ENCODE results near the gene ZNF827.

DNA sequence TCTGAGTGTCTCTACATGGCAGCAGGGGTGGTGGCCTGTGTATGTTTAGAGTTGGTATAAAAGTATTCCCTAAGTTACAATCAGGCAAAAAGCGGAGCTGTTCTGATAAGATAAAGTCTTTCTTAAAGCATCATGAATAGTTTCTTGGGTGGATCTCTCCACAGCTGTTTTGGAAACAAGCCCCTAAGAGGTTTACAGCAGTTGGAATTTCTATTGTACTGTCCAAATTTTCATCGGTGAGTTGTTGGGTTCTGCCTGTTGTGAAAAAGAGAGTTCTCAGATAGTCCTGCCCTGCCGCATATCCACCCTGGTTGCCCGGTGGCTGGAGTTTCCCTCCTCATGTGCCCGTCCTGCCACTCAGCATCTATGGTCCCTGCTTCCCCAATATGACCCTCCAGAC is 208.6 kb downstream of the ZNF827 start:
- TF ChIP-seq, protein P1, sequence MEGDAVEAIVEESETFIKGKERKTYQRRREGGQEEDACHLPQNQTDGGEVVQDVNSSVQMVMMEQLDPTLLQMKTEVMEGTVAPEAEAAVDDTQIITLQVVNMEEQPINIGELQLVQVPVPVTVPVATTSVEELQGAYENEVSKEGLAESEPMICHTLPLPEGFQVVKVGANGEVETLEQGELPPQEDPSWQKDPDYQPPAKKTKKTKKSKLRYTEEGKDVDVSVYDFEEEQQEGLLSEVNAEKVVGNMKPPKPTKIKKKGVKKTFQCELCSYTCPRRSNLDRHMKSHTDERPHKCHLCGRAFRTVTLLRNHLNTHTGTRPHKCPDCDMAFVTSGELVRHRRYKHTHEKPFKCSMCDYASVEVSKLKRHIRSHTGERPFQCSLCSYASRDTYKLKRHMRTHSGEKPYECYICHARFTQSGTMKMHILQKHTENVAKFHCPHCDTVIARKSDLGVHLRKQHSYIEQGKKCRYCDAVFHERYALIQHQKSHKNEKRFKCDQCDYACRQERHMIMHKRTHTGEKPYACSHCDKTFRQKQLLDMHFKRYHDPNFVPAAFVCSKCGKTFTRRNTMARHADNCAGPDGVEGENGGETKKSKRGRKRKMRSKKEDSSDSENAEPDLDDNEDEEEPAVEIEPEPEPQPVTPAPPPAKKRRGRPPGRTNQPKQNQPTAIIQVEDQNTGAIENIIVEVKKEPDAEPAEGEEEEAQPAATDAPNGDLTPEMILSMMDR (conservative IDR thresholded peaks at IDR 0.05), result no peak
- no peak for TF ChIP-seq EZH2 (IDR thresholded peaks at IDR 0.05; ENCODE audit: low read depth)
